Nephron progenitor cell (in vitro differentiated cells): ENCODE data around the gene EHF.
A peak's percentile ranks its signal among the peaks of the same experiment; 100 is the strongest.

Source experiments
- DNase-seq: peaks from one replicate; pipeline ENCODE4 v3.0.0; 2021
- H3K27ac Mint-ChIP-seq: 2 replicates; pipeline ENCODE4 v1.8.0; 2021; ENCODE audit warnings: mild to moderate bottlenecking, moderate library complexity, mixed read lengths
- H3K27me3 Mint-ChIP-seq: 2 replicates; pipeline ENCODE4 v1.8.0; 2021; ENCODE audit warnings: mild to moderate bottlenecking, low read depth, mixed read lengths; ENCODE audit not compliant: poor library complexity
- H3K36me3 Mint-ChIP-seq: 2 replicates; pipeline ENCODE4 v1.8.0; 2021; ENCODE audit warnings: low read depth, mixed read lengths
- H3K4me1 Mint-ChIP-seq: 2 replicates; pipeline ENCODE4 v1.8.0; 2021; ENCODE audit warnings: mixed read lengths
- H3K4me3 Mint-ChIP-seq: 2 replicates; pipeline ENCODE4 v1.8.0; 2021; ENCODE audit warnings: mild to moderate bottlenecking, moderate library complexity, mixed read lengths
- H3K9me3 Mint-ChIP-seq: 2 replicates; pipeline ENCODE4 v1.8.0; 2021; ENCODE audit warnings: mild to moderate bottlenecking, moderate library complexity, mixed read lengths
- TF ChIP-seq, protein P1 (sequence below): fragments of 200-600 bp; sonication (generic); IDR thresholded peaks from 2 replicates; pipeline ENCODE4 v1.5.0; 2021; ENCODE audit warnings: antibody characterized with exemption

The EHF gene

GRCh38 chr11:34648036-34648435, 27.1 kb downstream of the EHF start:
- no peak overlapping the region for H3K27ac Mint-ChIP-seq
- no peaks in the 10 kb centered on the region for H3K27me3 Mint-ChIP-seq
- TF ChIP-seq, protein P1, sequence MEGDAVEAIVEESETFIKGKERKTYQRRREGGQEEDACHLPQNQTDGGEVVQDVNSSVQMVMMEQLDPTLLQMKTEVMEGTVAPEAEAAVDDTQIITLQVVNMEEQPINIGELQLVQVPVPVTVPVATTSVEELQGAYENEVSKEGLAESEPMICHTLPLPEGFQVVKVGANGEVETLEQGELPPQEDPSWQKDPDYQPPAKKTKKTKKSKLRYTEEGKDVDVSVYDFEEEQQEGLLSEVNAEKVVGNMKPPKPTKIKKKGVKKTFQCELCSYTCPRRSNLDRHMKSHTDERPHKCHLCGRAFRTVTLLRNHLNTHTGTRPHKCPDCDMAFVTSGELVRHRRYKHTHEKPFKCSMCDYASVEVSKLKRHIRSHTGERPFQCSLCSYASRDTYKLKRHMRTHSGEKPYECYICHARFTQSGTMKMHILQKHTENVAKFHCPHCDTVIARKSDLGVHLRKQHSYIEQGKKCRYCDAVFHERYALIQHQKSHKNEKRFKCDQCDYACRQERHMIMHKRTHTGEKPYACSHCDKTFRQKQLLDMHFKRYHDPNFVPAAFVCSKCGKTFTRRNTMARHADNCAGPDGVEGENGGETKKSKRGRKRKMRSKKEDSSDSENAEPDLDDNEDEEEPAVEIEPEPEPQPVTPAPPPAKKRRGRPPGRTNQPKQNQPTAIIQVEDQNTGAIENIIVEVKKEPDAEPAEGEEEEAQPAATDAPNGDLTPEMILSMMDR, result no peak
- no peaks in the 10 kb centered on the region for H3K9me3 Mint-ChIP-seq
- no peak for DNase-seq
- H3K36me3 Mint-ChIP-seq, result no peaks in the 10 kb centered on the region
- H3K4me3 Mint-ChIP-seq, result no peak overlapping the region
- H3K4me1 Mint-ChIP-seq, result peaks cover 24% of the 10 kb centered on the region

- no peak for DNase-seq
- peaks cover 35% of the 10 kb centered on the region for H3K4me1 Mint-ChIP-seq
- no peaks in the 10 kb centered on the region for H3K9me3 Mint-ChIP-seq
- H3K27ac Mint-ChIP-seq, result no peak overlapping the region
- H3K27me3 Mint-ChIP-seq, result no peaks in the 10 kb centered on the region
- no peak overlapping the region for H3K4me3 Mint-ChIP-seq
- no peaks in the 10 kb centered on the region for H3K36me3 Mint-ChIP-seq
- TF ChIP-seq, protein P1, result no peak
Measured at GRCh38 chr11:34649597-34649996, 28.7 kb downstream of the EHF start.

DNA sequence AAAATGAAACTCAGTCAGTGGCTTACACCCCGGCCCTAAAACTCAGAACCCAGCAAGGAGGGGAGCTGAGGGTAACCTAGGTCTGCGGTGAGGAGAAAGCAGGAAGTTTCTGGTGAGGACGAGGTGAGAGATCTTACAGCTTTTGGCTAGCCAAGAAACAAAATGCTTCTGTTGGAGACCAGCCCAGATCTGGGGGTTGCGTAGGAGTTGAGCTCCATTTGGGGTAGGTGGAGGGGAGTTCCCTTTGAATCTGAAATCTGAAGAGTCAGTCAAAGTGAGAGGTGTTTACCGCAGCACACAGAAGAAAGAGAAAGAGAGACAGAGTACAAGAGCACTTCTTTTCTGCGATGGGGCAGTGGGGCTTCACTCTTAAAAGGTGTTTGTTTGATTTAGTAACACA, 29.6 kb downstream of the EHF start:
- H3K9me3 Mint-ChIP-seq, result no peaks in the 10 kb centered on the region
- TF ChIP-seq, protein P1, result no peak
- H3K4me3 Mint-ChIP-seq, result no peak overlapping the region
- H3K36me3 Mint-ChIP-seq, result no peaks in the 10 kb centered on the region
- peak overlapping the region; percentile 73 for H3K27ac Mint-ChIP-seq
- H3K27me3 Mint-ChIP-seq, result no peaks in the 10 kb centered on the region
- DNase-seq, result no peak
- H3K4me1 Mint-ChIP-seq, result peaks cover 38% of the 10 kb centered on the region

DNA sequence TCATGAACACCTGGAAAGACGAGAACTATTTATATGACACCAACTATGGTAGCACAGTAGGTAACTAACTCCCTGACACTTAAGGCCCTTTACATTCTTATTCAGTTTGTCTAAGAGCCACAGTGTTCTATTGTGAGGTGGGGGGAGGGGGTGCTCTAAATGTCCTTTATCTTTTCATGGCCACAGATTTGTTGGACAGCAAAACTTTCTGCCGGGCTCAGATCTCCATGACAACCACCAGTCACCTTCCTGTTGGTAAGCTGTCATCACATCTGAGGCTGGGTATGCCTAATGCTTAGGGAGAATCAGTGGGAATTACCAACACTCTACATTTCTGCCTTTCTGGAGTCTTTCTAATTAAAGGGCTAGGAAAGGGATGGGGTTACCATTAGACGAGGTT, 30.7 kb downstream of the EHF start:
- H3K4me3 Mint-ChIP-seq, result no peak overlapping the region
- no peak overlapping the region for H3K27ac Mint-ChIP-seq
- no peaks in the 10 kb centered on the region for H3K27me3 Mint-ChIP-seq
- no peaks in the 10 kb centered on the region for H3K36me3 Mint-ChIP-seq
- peaks cover 38% of the 10 kb centered on the region for H3K4me1 Mint-ChIP-seq
- DNase-seq, result no peak
- no peaks in the 10 kb centered on the region for H3K9me3 Mint-ChIP-seq
- TF ChIP-seq, protein P1, result no peak

DNA sequence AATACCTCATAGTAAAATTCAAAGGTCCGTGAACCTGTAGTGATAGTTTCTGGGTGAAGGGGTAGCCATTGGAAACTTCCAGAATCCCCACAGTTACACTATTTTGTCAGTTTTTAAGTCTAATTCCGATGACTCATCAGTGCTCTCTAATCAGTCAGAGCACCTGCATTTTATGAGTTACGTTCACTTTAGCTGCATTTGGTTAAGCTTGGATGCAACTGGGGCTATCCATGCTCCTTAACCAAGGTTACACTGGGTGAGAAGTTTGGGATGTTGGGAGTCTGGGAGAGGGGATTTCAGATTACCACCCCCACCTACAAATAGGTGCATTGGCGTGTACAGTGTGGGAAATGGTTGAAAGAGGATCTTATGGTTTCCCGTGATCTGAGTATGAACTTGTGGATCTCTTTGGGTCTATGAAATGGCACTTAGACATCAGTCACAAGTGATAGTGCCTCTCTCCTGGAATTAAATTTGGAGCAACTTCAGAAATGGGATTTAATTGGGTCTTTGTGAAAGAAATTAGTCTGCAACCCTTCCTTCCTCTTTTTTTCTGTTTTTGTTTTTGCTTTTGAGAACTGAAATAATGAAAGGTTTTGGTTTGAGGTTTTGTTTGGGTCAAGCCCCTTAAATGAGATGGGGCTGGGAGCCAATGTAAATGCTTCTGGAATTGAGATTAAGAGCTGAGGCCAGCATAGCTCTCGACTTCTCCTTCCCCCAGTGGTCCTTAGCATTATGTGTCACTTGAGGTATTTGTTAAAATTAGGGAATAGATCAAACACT, 31.5 kb downstream of the EHF start:
- no peak for DNase-seq
- no peaks in the 10 kb centered on the region for H3K36me3 Mint-ChIP-seq
- H3K4me1 Mint-ChIP-seq, result peaks cover 38% of the 10 kb centered on the region
- no peak overlapping the region for H3K4me3 Mint-ChIP-seq
- no peaks in the 10 kb centered on the region for H3K27me3 Mint-ChIP-seq
- no peaks in the 10 kb centered on the region for H3K9me3 Mint-ChIP-seq
- H3K27ac Mint-ChIP-seq, result no peak overlapping the region
- TF ChIP-seq, protein P1, result no peak

DNA sequence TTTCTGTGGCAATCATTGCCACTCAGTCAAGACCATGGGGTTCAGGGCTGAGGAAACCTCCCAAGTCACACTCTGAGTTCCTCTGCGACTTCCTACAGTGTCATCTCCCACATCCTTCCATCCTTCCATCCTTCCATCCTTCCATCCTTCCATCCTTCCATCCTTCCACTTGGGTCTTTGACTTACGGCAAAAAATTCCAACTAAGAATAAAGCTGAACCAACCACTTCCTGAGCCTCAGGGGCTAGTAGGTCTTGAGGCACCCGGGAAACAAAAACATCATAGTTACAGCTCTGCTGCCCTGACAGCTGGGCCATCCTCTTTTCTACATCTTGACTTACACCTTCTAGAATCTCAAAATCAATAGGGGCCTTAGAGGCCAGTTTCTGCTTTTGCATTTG, 32.1 kb downstream of the EHF start:
- H3K27ac Mint-ChIP-seq, result peak overlapping the region; percentile 65

More for the DNA sequence above, 32.1 kb downstream of the EHF start:
- TF ChIP-seq, protein P1, result no peak
- peaks cover 38% of the 10 kb centered on the region for H3K4me1 Mint-ChIP-seq
- DNase-seq, result no peak
- H3K9me3 Mint-ChIP-seq, result no peaks in the 10 kb centered on the region
- H3K27me3 Mint-ChIP-seq, result no peaks in the 10 kb centered on the region
- H3K4me3 Mint-ChIP-seq, result no peak overlapping the region
- no peaks in the 10 kb centered on the region for H3K36me3 Mint-ChIP-seq
